Measurements from ENCODE around the gene COL4A3. TPM values are rescaled to one million over a fixed set of nuclear protein-coding genes. Genes with fewer than 3 reads are reported as not detected.

Gene COL4A3
- total and polyA plus RNA-seq, 9 donors: under 0.01 to 0.18 (median 0.08) TPM; not detected in 5

DNA sequence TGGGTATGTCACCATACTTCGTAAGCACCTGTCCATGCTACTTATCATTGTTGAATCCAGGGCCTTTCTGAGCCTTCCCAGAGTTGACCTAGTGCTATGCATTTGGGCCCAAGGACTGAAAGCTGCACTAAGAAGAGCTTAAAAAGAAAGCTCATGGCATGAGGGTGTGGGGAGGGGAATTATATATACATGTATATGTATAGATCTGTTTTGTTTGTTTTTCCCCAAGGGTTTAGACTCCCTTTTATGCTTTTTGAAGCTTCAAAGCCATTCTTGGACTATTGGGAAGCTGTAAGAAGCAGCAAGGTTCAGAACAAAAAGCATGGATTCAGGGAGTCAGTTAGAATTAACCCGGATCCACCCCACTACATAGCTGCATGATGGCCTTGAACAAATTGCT, 183.9 kb downstream of the COL4A3 start:
- H3K9me3 ChIP-seq (replicated peaks; ENCODE audit: control insufficient read depth, low read depth, low read length): no peaks in the 10 kb centered on the region

DNA sequence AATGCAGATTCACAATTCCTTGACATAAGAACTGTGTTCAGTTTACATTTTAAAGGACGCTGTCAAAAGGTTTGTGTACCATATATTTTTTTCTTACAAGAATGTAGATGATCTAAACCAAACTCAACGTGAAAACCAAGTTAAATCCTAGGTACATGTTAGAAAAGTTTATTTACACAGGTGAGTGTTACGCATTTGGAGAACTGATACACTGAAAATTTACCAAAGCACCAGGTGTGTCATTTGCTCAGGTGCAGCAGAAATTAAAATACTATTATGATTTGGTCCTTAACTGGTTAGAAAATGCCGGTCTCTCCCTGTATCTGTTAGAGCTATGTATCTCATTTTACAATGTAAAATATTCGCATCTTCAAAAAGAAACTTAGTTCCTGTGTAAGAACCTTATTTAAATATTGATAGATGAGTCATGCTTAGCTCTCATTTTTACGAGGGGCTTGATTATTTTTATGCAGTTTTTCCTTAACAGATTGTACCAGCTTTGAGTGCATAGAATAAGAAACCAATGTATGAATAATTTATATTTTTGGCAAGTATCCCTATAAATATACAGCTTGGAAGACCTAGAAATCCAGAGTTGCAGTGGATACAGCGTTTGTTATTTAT, 185.7 kb downstream of the COL4A3 start:
- no peak overlapping the region for H3K4me3 ChIP-seq (ENCODE audit: low read length)
- no CpG with 5 or more reads among the region's 7 CpGs for WGBS (ENCODE audit: insufficient coverage)
- H3K9me3 ChIP-seq (replicated peaks; ENCODE audit: control insufficient read depth, low read depth, low read length): no peaks in the 10 kb centered on the region
- DNase-seq: no peak
- no peaks in the 10 kb centered on the region for H3K27me3 ChIP-seq (ENCODE audit: control insufficient read depth, insufficient read depth, low read length)
- H3K27ac ChIP-seq (ENCODE audit: low read length): no peak overlapping the region
- peaks cover 9% of the 10 kb centered on the region for H3K36me3 ChIP-seq (ENCODE audit: control insufficient read depth, insufficient read depth, low read length)
- no peaks in the 10 kb centered on the region for H3K4me1 ChIP-seq (ENCODE audit: control insufficient read depth, insufficient read depth, low read length)

More for the DNA sequence above, 183.9 kb downstream of the COL4A3 start:
- Histone ChIP-seq H3K36me3 (ENCODE audit: control insufficient read depth, insufficient read depth, low read length) (peaks cover 9% of the 10 kb centered on the region), H3K4me3 (ENCODE audit: low read length) (no peak overlapping the region), H3K4me1 (ENCODE audit: control insufficient read depth, insufficient read depth, low read length) (no peaks in the 10 kb centered on the region), H3K27me3 (ENCODE audit: control insufficient read depth, insufficient read depth, low read length) (no peaks in the 10 kb centered on the region), H3K27ac (ENCODE audit: low read length) (no peak overlapping the region)
- no peak for DNase-seq
- WGBS (ENCODE audit: insufficient coverage): 100% methylated on average over 1 of the region's 2 CpGs

DNA sequence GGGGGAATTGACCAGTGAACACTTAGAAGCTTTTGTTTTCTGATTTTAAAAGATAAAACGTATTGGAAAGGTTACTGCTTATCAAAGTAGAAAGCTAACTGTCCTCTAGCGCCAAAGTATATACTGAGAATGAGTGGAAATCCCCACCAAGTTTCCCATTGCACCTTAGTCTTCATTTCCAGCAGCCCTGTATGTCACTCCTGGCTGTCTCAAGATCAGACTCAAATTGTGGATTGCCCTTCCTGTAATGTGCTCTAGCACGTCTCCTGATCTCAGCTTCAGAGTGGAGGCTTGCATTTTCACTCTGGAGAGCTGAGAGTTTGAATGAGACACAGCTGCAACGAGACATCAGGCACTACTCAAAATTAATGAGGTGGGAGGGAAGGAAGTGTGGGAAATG, 187.2 kb downstream of the COL4A3 start:
- Histone ChIP-seq H3K27me3 (ENCODE audit: control insufficient read depth, insufficient read depth, low read length) (no peaks in the 10 kb centered on the region), H3K27ac (ENCODE audit: low read length) (no peak overlapping the region), H3K4me3 (ENCODE audit: low read length) (no peak overlapping the region), H3K36me3 (ENCODE audit: control insufficient read depth, insufficient read depth, low read length) (peaks cover 16% of the 10 kb centered on the region), H3K4me1 (ENCODE audit: control insufficient read depth, insufficient read depth, low read length) (no peaks in the 10 kb centered on the region), H3K9me3 (replicated peaks; ENCODE audit: control insufficient read depth, low read depth, low read length) (no peaks in the 10 kb centered on the region)
- no peak for DNase-seq
- WGBS (ENCODE audit: insufficient coverage): 82% methylated on average over 3 of the region's 4 CpGs

DNA sequence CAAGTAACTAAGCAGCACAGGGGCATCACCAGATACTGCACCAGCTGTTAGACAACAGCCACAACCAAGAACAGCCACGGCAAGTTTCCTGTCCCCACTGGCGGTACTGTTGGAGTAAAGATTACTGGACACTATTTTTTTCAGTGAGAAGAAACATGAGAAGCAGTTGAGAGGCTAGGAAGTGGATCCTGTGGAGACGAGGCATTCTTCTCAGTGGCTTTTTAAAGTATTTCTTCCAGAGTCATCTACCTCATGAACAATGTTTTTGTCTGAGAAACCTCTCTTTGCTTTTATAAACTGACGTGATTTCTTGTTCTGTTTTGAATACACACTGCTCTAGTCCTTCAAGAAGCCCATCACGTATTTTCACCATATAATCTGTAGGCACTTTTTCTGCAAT, 195.9 kb downstream of the COL4A3 start:
- Histone ChIP-seq H3K4me1 (ENCODE audit: control insufficient read depth, insufficient read depth, low read length) (no peaks in the 10 kb centered on the region), H3K36me3 (ENCODE audit: control insufficient read depth, insufficient read depth, low read length) (peaks cover 25% of the 10 kb centered on the region), H3K27ac (ENCODE audit: low read length) (no peak overlapping the region), H3K27me3 (ENCODE audit: control insufficient read depth, insufficient read depth, low read length) (no peaks in the 10 kb centered on the region), H3K9me3 (replicated peaks; ENCODE audit: control insufficient read depth, low read depth, low read length) (no peaks in the 10 kb centered on the region), H3K4me3 (ENCODE audit: low read length) (no peak overlapping the region)
- 72% methylated on average over 3 of the region's 5 CpGs for WGBS (ENCODE audit: insufficient coverage)
- DNase-seq: no peak

DNA sequence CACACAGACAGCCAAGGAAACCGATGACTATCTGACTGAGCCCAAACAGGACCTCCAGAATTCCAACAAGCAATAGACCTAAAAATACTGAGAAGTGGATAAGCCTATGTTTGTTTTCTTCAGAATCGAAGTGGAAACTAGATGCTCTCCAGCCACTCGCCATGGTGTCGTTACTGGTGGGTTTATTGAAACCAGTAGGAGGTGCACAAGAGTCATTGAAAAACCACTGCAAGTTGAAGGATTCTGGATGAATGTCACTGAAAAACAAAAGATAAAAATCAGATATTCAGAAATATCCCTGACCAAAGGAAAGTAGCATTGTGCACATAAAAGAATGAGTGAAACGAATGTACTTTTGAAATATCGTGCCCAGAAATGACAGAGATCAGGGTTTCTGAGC, 199.3 kb downstream of the COL4A3 start:
- Histone ChIP-seq H3K9me3 (replicated peaks; ENCODE audit: control insufficient read depth, low read depth, low read length) (no peaks in the 10 kb centered on the region), H3K27me3 (ENCODE audit: control insufficient read depth, insufficient read depth, low read length) (no peaks in the 10 kb centered on the region), H3K4me1 (ENCODE audit: control insufficient read depth, insufficient read depth, low read length) (no peaks in the 10 kb centered on the region), H3K27ac (ENCODE audit: low read length) (no peak overlapping the region), H3K36me3 (ENCODE audit: control insufficient read depth, insufficient read depth, low read length) (peaks cover 6% of the 10 kb centered on the region), H3K4me3 (ENCODE audit: low read length) (no peak overlapping the region)
- 95% methylated on average over 3 of the region's 6 CpGs for WGBS (ENCODE audit: insufficient coverage)
- no peak for DNase-seq

Other genes with a start within 250 kb of the COL4A3 start
- 0.13 TPM for gene COL4A4, start 419 bp upstream of the COL4A3 start, total RNA-seq
- under 1 TPM; 0.03 to 0.31 (median 0.06) TPM for gene COL4A4, start 419 bp upstream of the COL4A3 start, polyA plus RNA-seq (ENCODE audit: insufficient read depth in 1 of 8, insufficient read length in 8 of 8, low replicate concordance in 1 of 8)
- gene MFF, start 160.6 kb downstream of the COL4A3 start, total RNA-seq: 65.0 TPM
- 10 to 100 TPM; 56.3 to 71.5 (median 66.8) TPM for gene MFF, start 160.6 kb downstream of the COL4A3 start, polyA plus RNA-seq (ENCODE audit: insufficient read depth in 1 of 8, insufficient read length in 8 of 8, low replicate concordance in 1 of 8)
- not detected for gene TM4SF20, start 214.7 kb downstream of the COL4A3 start, total RNA-seq
- gene TM4SF20, start 214.7 kb downstream of the COL4A3 start, polyA plus RNA-seq (ENCODE audit: insufficient read depth in 1 of 8, insufficient read length in 8 of 8, low replicate concordance in 1 of 8): 1 to 10 TPM in 1 of 8 donors, under 1 TPM in 2, not detected in 5; 0.07 to 1.6 (median 0.40) TPM
- gene SCYGR1, start 223.3 kb downstream of the COL4A3 start, total RNA-seq: not detected
- gene SCYGR1, start 223.3 kb downstream of the COL4A3 start, polyA plus RNA-seq (ENCODE audit: insufficient read depth in 1 of 8, insufficient read length in 8 of 8, low replicate concordance in 1 of 8): not detected

Measured in muscle of leg (tissue), 11 donors.